ENCODE measurements around the gene SHMT1. TPM values are rescaled to one million over a fixed set of nuclear protein-coding genes. Genes with fewer than 3 reads are reported as not detected.
"Not testable (repeated sequence)": the region's sequence is repeated elsewhere in the genome, so short reads cannot be mapped to it uniquely, and the experiment has no call there.

Gene SHMT1
- total and polyA plus RNA-seq, 8 donors = 23.3 to 45.3 (median 26.9) TPM

DNA sequence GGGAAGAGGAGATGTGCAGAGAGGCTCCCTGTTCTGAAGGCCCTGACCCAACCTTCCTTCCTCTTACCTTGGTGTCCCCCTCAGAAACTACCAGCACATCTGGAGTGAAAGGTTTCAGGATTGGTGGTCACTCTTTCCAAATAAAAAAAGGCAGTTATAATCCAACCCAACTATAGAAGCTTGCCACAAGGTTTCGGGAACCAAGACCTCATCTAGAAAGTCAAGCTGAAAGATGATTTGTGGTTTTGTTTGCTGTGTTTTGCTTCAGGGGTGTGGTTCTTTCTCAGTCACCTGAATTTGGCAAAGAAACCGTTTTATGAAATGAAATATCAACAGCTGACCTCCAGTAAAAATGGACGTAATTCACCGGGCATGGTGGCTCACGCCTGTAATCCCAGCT, 19.3 kb downstream of the SHMT1 start:
- H3K36me3 ChIP-seq = peaks cover 0 to 95% of the 10 kb centered on the region in 2 donors
- ATAC-seq = no peak

DNA sequence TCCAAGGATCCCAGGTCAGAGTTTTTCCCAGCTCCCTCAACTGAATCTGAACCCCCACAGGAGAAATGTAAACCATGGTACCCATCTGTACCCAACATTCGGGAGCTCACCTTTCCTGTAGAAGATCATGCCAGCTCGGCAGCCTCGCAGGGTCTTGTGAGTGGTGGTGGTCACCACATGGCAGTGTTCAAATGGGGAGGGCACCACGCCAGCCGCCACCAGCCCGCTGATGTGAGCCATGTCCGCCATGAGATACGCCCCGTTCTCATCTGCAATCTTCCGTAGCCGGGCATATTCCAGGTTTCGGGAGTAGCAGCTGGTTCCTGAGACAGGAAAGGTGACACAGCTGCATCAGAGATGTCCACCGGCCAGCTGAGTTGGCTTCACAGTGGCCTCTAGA, 23.4 kb downstream of the SHMT1 start:
- no peak for TF ChIP-seq CTCF (IDR thresholded peaks at IDR 0.05)
- no peak overlapping the region for H3K27ac ChIP-seq
- DNase-seq = no peak
- no peaks in the 10 kb centered on the region for H3K4me1 ChIP-seq
- no peak overlapping the region for H3K4me3 ChIP-seq
- ATAC-seq = no peak
- intact Hi-C loops (cut with DNase I) = no loop called here
- H3K27me3 ChIP-seq = no peaks in the 10 kb centered on the region
- H3K9me3 ChIP-seq = no peaks in the 10 kb centered on the region
- peaks cover 0 to 86% of the 10 kb centered on the region in 2 donors for H3K36me3 ChIP-seq

More for the DNA sequence above, 19.3 kb downstream of the SHMT1 start:
- no peak for DNase-seq
- H3K27ac ChIP-seq = no peak overlapping the region
- H3K4me3 ChIP-seq = no peak overlapping the region
- H3K27me3 ChIP-seq = no peaks in the 10 kb centered on the region
- H3K4me1 ChIP-seq = no peaks in the 10 kb centered on the region
- intact Hi-C loops (cut with DNase I) = no loop called here
- TF ChIP-seq CTCF (IDR thresholded peaks at IDR 0.05) = no peak
- H3K9me3 ChIP-seq = no peaks in the 10 kb centered on the region

GRCh38 chr17:18338158-18338557, 25.2 kb downstream of the SHMT1 start:
- H3K4me3 ChIP-seq; intact Hi-C loops (cut with DNase I); DNase-seq; ATAC-seq; H3K4me1 ChIP-seq; H3K27me3 ChIP-seq; H3K9me3 ChIP-seq; H3K27ac ChIP-seq: not testable (repeated sequence)
- peaks cover 0 to 88% of the 10 kb centered on the region in 2 donors for H3K36me3 ChIP-seq

DNA sequence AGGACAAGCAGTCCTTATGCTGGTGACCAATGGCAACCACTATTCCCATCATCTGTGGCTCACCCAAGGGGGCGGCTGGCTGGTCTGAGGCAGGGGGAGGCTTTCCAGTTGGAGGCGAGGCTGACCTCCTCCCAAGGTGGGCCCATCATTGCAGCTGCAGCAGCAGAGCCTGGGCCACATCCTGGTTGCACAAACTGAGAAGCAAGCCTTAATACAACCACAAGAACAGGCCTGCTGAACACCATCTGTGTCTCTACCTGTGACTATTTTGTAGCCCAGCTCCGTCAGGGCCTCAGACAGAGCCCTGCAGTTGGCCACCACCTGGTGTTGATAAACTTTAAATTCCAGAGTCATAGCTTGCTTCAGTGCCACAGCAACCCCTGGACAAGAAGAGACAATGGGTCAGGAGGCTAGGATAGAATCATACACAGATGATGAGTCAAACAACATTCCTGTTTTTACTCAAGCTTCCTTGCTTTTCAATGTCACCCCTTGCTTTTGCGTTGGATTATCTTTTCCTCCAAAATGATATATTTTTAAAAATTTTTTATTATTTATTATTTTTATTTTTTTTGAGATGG, 30.4 kb downstream of the SHMT1 start:
- no peak overlapping the region for H3K4me3 ChIP-seq
- no peak for DNase-seq
- no peak overlapping the region for H3K27ac ChIP-seq
- no peaks in the 10 kb centered on the region for H3K4me1 ChIP-seq
- no peaks in the 10 kb centered on the region for H3K27me3 ChIP-seq
- intact Hi-C loops (cut with DNase I) = no loop called here
- H3K36me3 ChIP-seq = peaks cover 0 to 95% of the 10 kb centered on the region in 2 donors
- no peaks in the 10 kb centered on the region for H3K9me3 ChIP-seq
- TF ChIP-seq CTCF (IDR thresholded peaks at IDR 0.05) = no peak
- no peak for ATAC-seq

DNA sequence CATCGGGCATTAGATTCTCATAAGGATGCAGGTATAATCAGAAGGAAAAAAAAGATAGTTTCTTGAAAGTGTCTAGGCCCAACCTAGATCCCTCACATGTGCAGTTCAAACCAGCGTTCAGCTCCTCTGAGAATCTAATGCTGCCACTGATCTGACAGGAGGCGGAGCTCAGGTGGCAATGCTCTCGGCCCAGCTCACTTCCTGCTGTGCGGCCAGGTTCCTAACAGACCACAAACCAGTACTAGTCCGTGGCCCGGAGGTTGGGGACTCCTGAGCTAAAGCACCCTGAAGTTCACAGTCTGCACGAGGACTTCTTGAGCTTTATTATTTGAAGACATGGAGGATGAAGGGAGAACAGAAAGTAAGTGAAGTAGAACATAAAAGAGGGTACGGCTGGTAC, 31.5 kb downstream of the SHMT1 start:
- Histone ChIP-seq H3K4me1 (no peaks in the 10 kb centered on the region), H3K9me3 (no peaks in the 10 kb centered on the region), H3K36me3 (peaks cover 0 to 99% of the 10 kb centered on the region in 2 donors), H3K4me3 (no peak overlapping the region), H3K27me3 (no peaks in the 10 kb centered on the region), H3K27ac (no peak overlapping the region)
- intact Hi-C loops (cut with DNase I) = no loop called here
- no peak for DNase-seq
- no peak for TF ChIP-seq CTCF (IDR thresholded peaks at IDR 0.05)
- no peak for ATAC-seq

DNA sequence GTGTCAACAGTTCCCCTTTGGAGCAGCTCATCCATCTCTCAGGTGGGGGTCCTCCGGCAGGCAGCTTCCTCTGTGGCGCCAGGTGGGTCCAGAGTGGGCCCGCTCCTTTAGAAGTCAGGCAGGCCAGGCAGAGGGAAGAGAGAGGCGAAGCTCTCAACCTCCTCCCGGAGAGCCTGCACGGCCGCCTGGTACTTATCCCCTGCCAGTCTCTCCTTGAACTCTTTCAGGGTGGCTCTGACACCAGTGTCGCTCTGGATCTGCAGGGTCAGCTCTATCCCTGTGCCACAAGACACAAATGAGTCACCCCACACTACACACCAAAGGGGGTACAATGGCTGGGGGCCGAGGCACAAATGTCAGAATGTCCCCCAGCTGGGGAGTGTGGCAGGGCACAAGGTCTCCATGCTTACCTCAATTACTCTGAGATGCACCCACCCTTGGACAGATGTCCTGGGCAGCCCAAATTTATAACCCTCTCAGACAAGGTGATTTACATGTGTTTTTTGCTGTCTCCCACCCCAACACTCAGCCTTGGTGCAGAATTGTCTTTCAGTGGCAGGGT, 34.6 kb downstream of the SHMT1 start:
- H3K27me3 ChIP-seq = no peaks in the 10 kb centered on the region
- DNase-seq (no peak), ATAC-seq (no peak)
- H3K4me1 ChIP-seq = peaks cover 0 to 10% of the 10 kb centered on the region in 2 donors
- H3K27ac ChIP-seq = no peak overlapping the region
- intact Hi-C loops (cut with DNase I) = no loop called here
- TF ChIP-seq CTCF (IDR thresholded peaks at IDR 0.05) = no peak
- no peaks in the 10 kb centered on the region for H3K9me3 ChIP-seq
- H3K4me3 ChIP-seq = no peak overlapping the region
- H3K36me3 ChIP-seq = peaks cover 0 to 99% of the 10 kb centered on the region in 2 donors
